Measurements from ENCODE around the gene NDUFB8. TPM values are rescaled to one million over a fixed set of nuclear protein-coding genes. Genes with fewer than 3 reads are reported as not detected.

Gene NDUFB8
- total and polyA plus RNA-seq, 10 of the 15 experiments (the other 5 are each of a cell fraction or from before 2014, with no cell fraction given) = 180 to 572 (median 382) TPM

DNA sequence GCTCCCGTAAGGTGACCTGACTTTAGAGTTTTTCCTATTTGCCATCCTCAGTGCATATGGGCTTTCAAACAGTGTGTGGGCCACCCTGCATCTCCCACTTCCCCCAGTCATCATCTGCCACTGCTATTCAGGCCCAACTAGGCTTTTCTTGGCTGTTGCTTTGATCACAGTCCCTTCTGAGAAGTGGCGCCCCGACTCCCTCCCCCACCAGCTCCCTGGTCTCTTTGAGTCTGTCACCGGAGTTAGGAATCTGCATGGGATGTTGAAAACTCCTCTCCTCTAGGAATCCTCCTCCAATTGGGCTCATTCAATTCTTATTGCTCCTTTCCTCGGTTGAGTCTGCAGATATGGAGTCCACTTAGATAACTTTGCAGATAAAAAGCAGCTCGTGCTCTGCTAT is 38.2 kb upstream of the NDUFB8 start:
- Histone ChIP-seq H3K79me2 (ENCODE audit: control insufficient read depth, insufficient read depth, low read length) (no peaks in the 10 kb centered on the region), H3K9ac (ENCODE audit: control insufficient read depth, insufficient read depth, low read length) (no peak overlapping the region), H3K27ac (ENCODE audit: control insufficient read depth, insufficient read depth) (no peak overlapping the region), H2AFZ (ENCODE audit: control insufficient read depth, low read depth, low read length) (no peak overlapping the region), H3K9me3 (replicated peaks; ENCODE audit: control insufficient read depth, insufficient read depth, low read length) (no peaks in the 10 kb centered on the region), H4K20me1 (ENCODE audit: control insufficient read depth, insufficient read depth) (no peaks in the 10 kb centered on the region), H3K27me3 (replicated peaks in 1 of 2; ENCODE audit: control insufficient read depth in 2 of 2, insufficient read depth in 2 of 2, low read length in 1 of 2) (peaks cover 7% of the 10 kb centered on the region in 2 experiments; a peak in 2 of 4 replicates), H3K36me3 (ENCODE audit: control insufficient read depth in 2 of 2, insufficient read depth in 2 of 2, low read length in 1 of 2) (no peaks in the 10 kb centered on the region), H3K4me3 (no peak overlapping the region), H3K4me2 (ENCODE audit: control insufficient read depth, insufficient read depth) (no peak overlapping the region), H3K4me1 (ENCODE audit: control insufficient read depth, insufficient read depth, low read length) (no peaks in the 10 kb centered on the region)
- FAIRE-seq (no peak), ATAC-seq (no peak), DNase-seq (ENCODE audit: low read depth, low spot score) (no peak)
- BruUV-seq (replicated peaks) = no TSS peak
- WGBS (ENCODE audit: insufficient coverage, insufficient replicate concordance, low lambda C conversion rate, missing lambda C conversion rate) = 21% methylated on average over 6 of the region's 6 CpGs
- POLR2A ChIA-PET = no interaction called here
- SMC1A ChIA-PET (ENCODE audit: uncharacterized antibody, unreplicated experiment) = no interaction called here
- intact Hi-C loops (cut with micrococcal nuclease; ENCODE audit: unreplicated experiment) = no loop called here
- RAD21 ChIA-PET (ENCODE audit: unreplicated experiment) = interaction anchor here (0.7 kb wide), 1 partner anchor 446 kb away, joined by 3 read pairs; no protein-coding TSS in a partner anchor
- in situ Hi-C loops (cut with MboI) = no loop called here
- CTCF ChIA-PET = interaction anchor here (1.4 to 2.9 kb wide), 2 partner anchors 32 to 176 kb away, joined by 3 to 15 read pairs; partner anchors contain the start of gene HIF1AN
- TF ChIP-seq ZNF274 (IDR thresholded peaks at IDR 0.05; ENCODE audit: insufficient read depth, insufficient read length) (no peak), HDAC2 (IDR thresholded peaks at IDR 0.05) (no peak), POLR2A (IDR thresholded peaks at IDR 0.05; ENCODE audit: low read depth, low read length) (no peak), EP300 (IDR thresholded peaks at IDR 0.05; ENCODE audit: borderline replicate concordance in 1 of 2, control insufficient read depth in 1 of 2, low read depth in 2 of 2, low read length in 2 of 2) (no peak), SKIL (IDR thresholded peaks at IDR 0.05; ENCODE audit: low read depth, poor library complexity, severe bottlenecking) (no peak), FOS (IDR thresholded peaks at IDR 0.05; ENCODE audit: borderline replicate concordance, extremely low read depth, insufficient read length) (no peak), ZNF24 (IDR thresholded peaks at IDR 0.05) (no peak), USF2 (IDR thresholded peaks at IDR 0.05; ENCODE audit: borderline replicate concordance, low read depth, low read length) (no peak), TAF1 (IDR thresholded peaks at IDR 0.05; ENCODE audit: borderline replicate concordance, low read depth, low read length) (no peak), ZNF384 (IDR thresholded peaks at IDR 0.05; ENCODE audit: borderline replicate concordance, low read depth, low read length) (no peak), POLR2AphosphoS5 (IDR thresholded peaks at IDR 0.05; ENCODE audit: low read length) (no peak), IRF5 (IDR thresholded peaks at IDR 0.05; ENCODE audit: borderline replicate concordance) (no peak), EGR1 (IDR thresholded peaks at IDR 0.05; ENCODE audit: borderline replicate concordance in 1 of 2, low read depth in 2 of 2, low read length in 2 of 2) (no peak)
- TF ChIP-seq, protein P1, sequence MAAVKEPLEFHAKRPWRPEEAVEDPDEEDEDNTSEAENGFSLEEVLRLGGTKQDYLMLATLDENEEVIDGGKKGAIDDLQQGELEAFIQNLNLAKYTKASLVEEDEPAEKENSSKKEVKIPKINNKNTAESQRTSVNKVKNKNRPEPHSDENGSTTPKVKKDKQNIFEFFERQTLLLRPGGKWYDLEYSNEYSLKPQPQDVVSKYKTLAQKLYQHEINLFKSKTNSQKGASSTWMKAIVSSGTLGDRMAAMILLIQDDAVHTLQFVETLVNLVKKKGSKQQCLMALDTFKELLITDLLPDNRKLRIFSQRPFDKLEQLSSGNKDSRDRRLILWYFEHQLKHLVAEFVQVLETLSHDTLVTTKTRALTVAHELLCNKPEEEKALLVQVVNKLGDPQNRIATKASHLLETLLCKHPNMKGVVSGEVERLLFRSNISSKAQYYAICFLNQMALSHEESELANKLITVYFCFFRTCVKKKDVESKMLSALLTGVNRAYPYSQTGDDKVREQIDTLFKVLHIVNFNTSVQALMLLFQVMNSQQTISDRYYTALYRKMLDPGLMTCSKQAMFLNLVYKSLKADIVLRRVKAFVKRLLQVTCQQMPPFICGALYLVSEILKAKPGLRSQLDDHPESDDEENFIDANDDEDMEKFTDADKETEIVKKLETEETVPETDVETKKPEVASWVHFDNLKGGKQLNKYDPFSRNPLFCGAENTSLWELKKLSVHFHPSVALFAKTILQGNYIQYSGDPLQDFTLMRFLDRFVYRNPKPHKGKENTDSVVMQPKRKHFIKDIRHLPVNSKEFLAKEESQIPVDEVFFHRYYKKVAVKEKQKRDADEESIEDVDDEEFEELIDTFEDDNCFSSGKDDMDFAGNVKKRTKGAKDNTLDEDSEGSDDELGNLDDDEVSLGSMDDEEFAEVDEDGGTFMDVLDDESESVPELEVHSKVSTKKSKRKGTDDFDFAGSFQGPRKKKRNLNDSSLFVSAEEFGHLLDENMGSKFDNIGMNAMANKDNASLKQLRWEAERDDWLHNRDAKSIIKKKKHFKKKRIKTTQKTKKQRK (IDR thresholded peaks at IDR 0.05; ENCODE audit: low read depth, low read length) = no peak
- TF ChIP-seq, protein P2, sequence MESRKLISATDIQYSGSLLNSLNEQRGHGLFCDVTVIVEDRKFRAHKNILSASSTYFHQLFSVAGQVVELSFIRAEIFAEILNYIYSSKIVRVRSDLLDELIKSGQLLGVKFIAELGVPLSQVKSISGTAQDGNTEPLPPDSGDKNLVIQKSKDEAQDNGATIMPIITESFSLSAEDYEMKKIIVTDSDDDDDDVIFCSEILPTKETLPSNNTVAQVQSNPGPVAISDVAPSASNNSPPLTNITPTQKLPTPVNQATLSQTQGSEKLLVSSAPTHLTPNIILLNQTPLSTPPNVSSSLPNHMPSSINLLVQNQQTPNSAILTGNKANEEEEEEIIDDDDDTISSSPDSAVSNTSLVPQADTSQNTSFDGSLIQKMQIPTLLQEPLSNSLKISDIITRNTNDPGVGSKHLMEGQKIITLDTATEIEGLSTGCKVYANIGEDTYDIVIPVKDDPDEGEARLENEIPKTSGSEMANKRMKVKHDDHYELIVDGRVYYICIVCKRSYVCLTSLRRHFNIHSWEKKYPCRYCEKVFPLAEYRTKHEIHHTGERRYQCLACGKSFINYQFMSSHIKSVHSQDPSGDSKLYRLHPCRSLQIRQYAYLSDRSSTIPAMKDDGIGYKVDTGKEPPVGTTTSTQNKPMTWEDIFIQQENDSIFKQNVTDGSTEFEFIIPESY (IDR thresholded peaks at IDR 0.05) = no peak

Data from GM12878 (cell line).